Measurements from ENCODE around the gene SMIM44. TPM values are rescaled to one million over a fixed set of nuclear protein-coding genes. Genes with fewer than 3 reads are reported as not detected.

SMIM44 gene
- total RNA-seq, 4 donors from 2014 or later: not detected

- no peak for ATAC-seq
- H3K4me3 ChIP-seq: no peak overlapping the region
- no peaks in the 10 kb centered on the region for H3K9me3 ChIP-seq
- TF ChIP-seq POLR2A (IDR thresholded peaks at IDR 0.05): no peak
- TF ChIP-seq POLR2AphosphoS5 (IDR thresholded peaks at IDR 0.05): no peak
- no peak for TF ChIP-seq EP300 (IDR thresholded peaks at IDR 0.05)
- TF ChIP-seq CTCF (IDR thresholded peaks at IDR 0.05): no peak
- peaks cover 0 to 60% of the 10 kb centered on the region in 2 donors for H3K36me3 ChIP-seq
- 58 to 80% methylated on average over 1 to 4 of the region's 12 CpGs for WGBS, 2 donors (ENCODE audit: low coverage in 1 of 2)
- H3K27ac ChIP-seq: peak overlapping the region; percentile 72 to 95 (median 92)
- H3K4me1 ChIP-seq: peaks cover 5 to 78% (median 47%) of the 10 kb centered on the region in 3 donors
- H3K27me3 ChIP-seq: no peaks in the 10 kb centered on the region
Observed at GRCh38 chr19:3433313-3433712, 49.9 kb downstream of the SMIM44 start.

Small RNA genes within 50 kb of the gene (small RNA-seq; reads per million reads assigned to genes)
- 0 reads per million in 4 donors for gene RF00212

Other genes starting within 250 kb of the SMIM44 start
- gene NFIC, start 116.9 kb downstream of the SMIM44 start, total RNA-seq: 100 to 1,000 TPM; 125 to 285 (median 155) TPM
- not detected for gene SMIM24, start 2.9 kb downstream of the SMIM44 start, total RNA-seq
- 10 to 100 TPM; 16.5 to 30.7 (median 20.3) TPM for gene DOHH, start 17.2 kb upstream of the SMIM44 start, total RNA-seq
- gene FZR1, start 22.9 kb upstream of the SMIM44 start, total RNA-seq: 10 to 100 TPM; 17.6 to 32.9 (median 23.0) TPM
- gene TEKTIP1, start 55.7 kb upstream of the SMIM44 start, total RNA-seq: not detected
- gene MFSD12, start 74.1 kb upstream of the SMIM44 start, total RNA-seq: 10 to 100 TPM; 22.1 to 94.1 (median 42.2) TPM
- 100 to 1,000 TPM; 106 to 203 (median 154) TPM for gene HMG20B, start 89.5 kb upstream of the SMIM44 start, total RNA-seq
- 10 to 100 TPM in 1 of 4 donors, 1 to 10 TPM in 2, under 1 TPM in 1; 0.94 to 16.8 (median 2.1) TPM for gene GIPC3, start 102.0 kb upstream of the SMIM44 start, total RNA-seq
- gene TBXA2R, start 123.4 kb upstream of the SMIM44 start, total RNA-seq: 10 to 100 TPM in 1 of 4 donors, 1 to 10 TPM in 3; 1.4 to 14.9 (median 4.5) TPM
- 10 to 100 TPM; 20.3 to 34.2 (median 28.6) TPM for gene CACTIN, start 143.3 kb upstream of the SMIM44 start, total RNA-seq
- gene PIP5K1C, start 217.0 kb upstream of the SMIM44 start, total RNA-seq: 100 to 1,000 TPM in 1 of 4 donors, 10 to 100 TPM in 3; 50.8 to 165 (median 61.5) TPM
- gene TJP3, start 224.9 kb upstream of the SMIM44 start, total RNA-seq: 1 to 10 TPM in 1 of 4 donors, under 1 TPM in 1, not detected in 2; 0.78 to 3.6 TPM